Suprapubic skin (tissue), 4 donors: ENCODE data around the gene RUFY4. TPM values are rescaled to one million over a fixed set of nuclear protein-coding genes. Genes with fewer than 3 reads are reported as not detected.

Source experiments
- DNase-seq, 2 donors: peaks; one replicate each; pipeline ENCODE4 v3.0.0-alpha.2; 2019; ENCODE audit warnings: low spot score in 2 of 2
- H3K27ac ChIP-seq: fragments of 200-600 bp; sonication (generic); one replicate; pipeline ENCODE4 v1.5.1; 2019
- H3K27me3 ChIP-seq: fragments of 200-600 bp; sonication (generic); one replicate; pipeline ENCODE4 v1.5.1; 2019
- H3K36me3 ChIP-seq: fragments of 200-600 bp; sonication (generic); one replicate; pipeline ENCODE4 v1.5.1; 2019
- H3K4me1 ChIP-seq: fragments of 200-600 bp; sonication (generic); one replicate; pipeline ENCODE4 v1.5.1; 2019
- H3K4me3 ChIP-seq: fragments of 200-600 bp; sonication (generic); one replicate; pipeline ENCODE4 v1.5.1; 2019; ENCODE audit warnings: mild to moderate bottlenecking
- H3K9me3 ChIP-seq: fragments of 200-600 bp; sonication (generic); one replicate; pipeline ENCODE4 v1.5.1; 2019
- EP300 ChIP-seq: sonication (generic); formaldehyde crosslinking; IDR thresholded peaks from one replicate; pipeline ENCODE4 v1.6.1; 2017; ENCODE audit warnings: antibody characterized with exemption
- POLR2A ChIP-seq, 2 donors: fragments of 450-650 bp; IDR thresholded peaks; one replicate each; pipeline ENCODE4 v1.6.1; 2017; ENCODE audit warnings: antibody characterized with exemption in 2 of 2, mild to moderate bottlenecking in 2 of 2, moderate library complexity in 2 of 2
- POLR2AphosphoS5 ChIP-seq, 3 donors: sonication (generic); formaldehyde crosslinking; IDR thresholded peaks; one replicate each; pipeline ENCODE4 v1.6.1; 2017; ENCODE audit warnings: antibody characterized with exemption in 3 of 3
- WGBS: methylation state at CpG from one replicate; pipeline ENCODE4 v1.1.5; 2018; 5-methylcytosine and 5-hydroxymethylcytosine counted together
- total RNA-seq, 4 donors: library from RNA; depleted of rRNA; stranded (reverse); fragments of >200 nt; gene quantifications; one replicate each; pipeline ENCODE4 v1.1.0, GENCODE V29; 2016
- TF ChIP-seq, protein P1 (sequence below), 2 donors: fragments of 200-600 bp in 1 of 2; fragments of 450-650 bp in 1 of 2; sonication (generic) in 1 of 2; IDR thresholded peaks; one replicate each; pipeline ENCODE4 v1.5.1; 2016 to 2019; ENCODE audit warnings: antibody characterized with exemption in 2 of 2, mild to moderate bottlenecking in 1 of 2, moderate library complexity in 1 of 2

The RUFY4 gene
- total RNA-seq, 4 donors from 2014 or later = not detected

DNA sequence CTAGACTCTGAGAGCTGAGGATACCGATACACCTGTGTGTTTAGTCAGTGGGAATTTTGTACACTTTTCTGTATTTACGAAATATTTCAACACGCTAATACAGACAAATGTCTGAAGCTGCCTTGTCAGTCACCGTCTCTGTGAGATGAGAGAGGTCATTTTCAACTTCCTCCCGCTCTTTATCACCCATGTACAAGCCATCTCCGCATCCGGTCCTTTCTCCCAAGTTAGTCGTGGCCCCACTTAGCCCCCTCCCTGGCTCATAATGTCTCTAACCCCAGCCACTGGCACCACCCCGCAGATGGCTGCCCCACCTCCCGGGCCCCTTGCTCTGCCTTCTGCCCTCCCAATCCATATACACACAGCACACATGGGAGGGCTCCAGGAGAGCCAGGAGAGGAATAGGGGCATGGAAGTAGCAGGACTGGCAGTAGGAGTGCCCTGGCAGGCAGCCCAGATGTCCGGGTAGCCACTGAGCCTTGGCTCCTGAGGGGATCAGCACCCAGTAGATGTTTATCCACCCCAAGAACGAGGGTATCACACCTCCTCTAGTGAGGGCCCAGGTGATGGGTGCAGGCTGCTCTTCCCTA lies 2.0 kb upstream of the RUFY4 start:
- 73% methylated on average over 10 of the region's 12 CpGs for WGBS
- H3K4me3 ChIP-seq = no peak overlapping the region
- no peaks in the 10 kb centered on the region for H3K9me3 ChIP-seq
- no peak overlapping the region for H3K27ac ChIP-seq
- no peak for DNase-seq
- peaks cover 8% of the 10 kb centered on the region for H3K4me1 ChIP-seq
- H3K36me3 ChIP-seq = no peaks in the 10 kb centered on the region
- peaks cover 14% of the 10 kb centered on the region for H3K27me3 ChIP-seq
- TF ChIP-seq, protein P1, sequence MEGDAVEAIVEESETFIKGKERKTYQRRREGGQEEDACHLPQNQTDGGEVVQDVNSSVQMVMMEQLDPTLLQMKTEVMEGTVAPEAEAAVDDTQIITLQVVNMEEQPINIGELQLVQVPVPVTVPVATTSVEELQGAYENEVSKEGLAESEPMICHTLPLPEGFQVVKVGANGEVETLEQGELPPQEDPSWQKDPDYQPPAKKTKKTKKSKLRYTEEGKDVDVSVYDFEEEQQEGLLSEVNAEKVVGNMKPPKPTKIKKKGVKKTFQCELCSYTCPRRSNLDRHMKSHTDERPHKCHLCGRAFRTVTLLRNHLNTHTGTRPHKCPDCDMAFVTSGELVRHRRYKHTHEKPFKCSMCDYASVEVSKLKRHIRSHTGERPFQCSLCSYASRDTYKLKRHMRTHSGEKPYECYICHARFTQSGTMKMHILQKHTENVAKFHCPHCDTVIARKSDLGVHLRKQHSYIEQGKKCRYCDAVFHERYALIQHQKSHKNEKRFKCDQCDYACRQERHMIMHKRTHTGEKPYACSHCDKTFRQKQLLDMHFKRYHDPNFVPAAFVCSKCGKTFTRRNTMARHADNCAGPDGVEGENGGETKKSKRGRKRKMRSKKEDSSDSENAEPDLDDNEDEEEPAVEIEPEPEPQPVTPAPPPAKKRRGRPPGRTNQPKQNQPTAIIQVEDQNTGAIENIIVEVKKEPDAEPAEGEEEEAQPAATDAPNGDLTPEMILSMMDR (IDR thresholded peaks at IDR 0.05) = no peak
- no peak for TF ChIP-seq EP300
- no peak for TF ChIP-seq POLR2AphosphoS5 (IDR thresholded peaks at IDR 0.05)
- no peak for TF ChIP-seq POLR2A (IDR thresholded peaks at IDR 0.05)

GRCh38 chr2:218067523-218067922 lies 1.5 kb upstream of the RUFY4 start:
- Histone ChIP-seq H3K27ac (no peak overlapping the region), H3K9me3 (no peaks in the 10 kb centered on the region), H3K27me3 (peaks cover 17% of the 10 kb centered on the region), H3K36me3 (no peaks in the 10 kb centered on the region), H3K4me3 (no peak overlapping the region), H3K4me1 (peaks cover 8% of the 10 kb centered on the region)
- no peak for DNase-seq
- TF ChIP-seq, protein P1 (IDR thresholded peaks at IDR 0.05) = no peak
- no peak for TF ChIP-seq POLR2A (IDR thresholded peaks at IDR 0.05)
- no peak for TF ChIP-seq POLR2AphosphoS5 (IDR thresholded peaks at IDR 0.05)
- TF ChIP-seq EP300 = no peak
- 70% methylated on average over 4 of the region's 4 CpGs for WGBS

GRCh38 chr2:218069606-218070300 lies 700 bp downstream of the RUFY4 start:
- Histone ChIP-seq H3K4me1 (peaks cover 8% of the 10 kb centered on the region), H3K4me3 (no peak overlapping the region), H3K27me3 (peaks cover 17% of the 10 kb centered on the region), H3K36me3 (no peaks in the 10 kb centered on the region), H3K9me3 (no peaks in the 10 kb centered on the region), H3K27ac (no peak overlapping the region)
- no peak for TF ChIP-seq POLR2AphosphoS5 (IDR thresholded peaks at IDR 0.05)
- no peak for TF ChIP-seq POLR2A (IDR thresholded peaks at IDR 0.05)
- no peak for TF ChIP-seq EP300
- TF ChIP-seq, protein P1 (IDR thresholded peaks at IDR 0.05) = no peak
- 90% methylated on average over 8 of the region's 9 CpGs for WGBS
- no peak for DNase-seq

GRCh38 chr2:218070587-218070986 lies 1.5 kb downstream of the RUFY4 start:
- H3K36me3 ChIP-seq = no peaks in the 10 kb centered on the region
- H3K4me1 ChIP-seq = peaks cover 8% of the 10 kb centered on the region
- no peaks in the 10 kb centered on the region for H3K9me3 ChIP-seq
- no peak overlapping the region for H3K27ac ChIP-seq
- no peak for DNase-seq
- WGBS = 87% methylated on average over 3 of the region's 4 CpGs
- H3K27me3 ChIP-seq = peaks cover 17% of the 10 kb centered on the region
- H3K4me3 ChIP-seq = no peak overlapping the region
- no peak for TF ChIP-seq POLR2AphosphoS5 (IDR thresholded peaks at IDR 0.05)
- TF ChIP-seq POLR2A (IDR thresholded peaks at IDR 0.05) = no peak
- TF ChIP-seq, protein P1 (IDR thresholded peaks at IDR 0.05) = no peak
- TF ChIP-seq EP300 = no peak

- no peak for DNase-seq
- Histone ChIP-seq H3K9me3 (no peaks in the 10 kb centered on the region), H3K27ac (no peak overlapping the region), H3K4me3 (no peak overlapping the region), H3K27me3 (peaks cover 17% of the 10 kb centered on the region), H3K36me3 (no peaks in the 10 kb centered on the region), H3K4me1 (peaks cover 8% of the 10 kb centered on the region)
- TF ChIP-seq POLR2A (IDR thresholded peaks at IDR 0.05) = no peak
- 89% methylated on average over 13 of the region's 13 CpGs for WGBS
Observed at GRCh38 chr2:218071218-218071937, 2.3 kb downstream of the RUFY4 start.
